Measurements from ENCODE around the gene UBR1.
"Not testable (repeated sequence)": the region's sequence is repeated elsewhere in the genome, so short reads cannot be mapped to it uniquely, and the experiment has no call there.

Gene UBR1

DNA sequence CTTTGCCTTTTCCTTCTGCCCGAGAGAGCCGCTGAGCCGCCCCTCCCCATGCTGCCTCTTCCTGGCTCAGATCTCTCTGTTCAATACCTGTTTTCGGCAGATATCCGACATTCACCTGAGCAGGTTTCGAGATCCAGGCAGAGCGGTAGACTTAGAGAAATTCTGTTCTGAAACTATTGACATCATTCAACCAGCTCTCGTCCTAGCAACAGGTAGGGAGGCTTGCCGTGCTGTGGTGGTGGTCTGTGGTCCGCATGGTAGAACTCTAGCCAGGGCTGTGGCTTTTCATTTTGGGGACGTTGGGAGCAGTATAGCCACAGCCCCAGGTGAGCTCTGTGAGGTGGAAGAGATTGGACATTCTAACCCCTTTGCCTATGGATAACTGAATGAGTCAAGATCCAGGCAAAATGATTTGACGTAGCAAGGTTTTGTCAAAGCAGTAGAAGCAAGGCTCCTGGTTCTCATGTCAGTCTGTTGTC is 28.4 kb upstream of the UBR1 start:
- peak overlapping the region; percentile 98 for H2AFZ ChIP-seq (ENCODE audit: low read depth)
- peak overlapping the region; percentile 86 for H3K9ac ChIP-seq
- H3K4me2 ChIP-seq, result peak overlapping the region; percentile 98
- H3K27me3 ChIP-seq (ENCODE audit: insufficient read depth, low read depth), result no peaks in the 10 kb centered on the region
- H3K4me1 ChIP-seq (ENCODE audit: low read depth, poor library complexity, severe bottlenecking), result peaks cover 21% of the 10 kb centered on the region
- TF ChIP-seq, protein P1, sequence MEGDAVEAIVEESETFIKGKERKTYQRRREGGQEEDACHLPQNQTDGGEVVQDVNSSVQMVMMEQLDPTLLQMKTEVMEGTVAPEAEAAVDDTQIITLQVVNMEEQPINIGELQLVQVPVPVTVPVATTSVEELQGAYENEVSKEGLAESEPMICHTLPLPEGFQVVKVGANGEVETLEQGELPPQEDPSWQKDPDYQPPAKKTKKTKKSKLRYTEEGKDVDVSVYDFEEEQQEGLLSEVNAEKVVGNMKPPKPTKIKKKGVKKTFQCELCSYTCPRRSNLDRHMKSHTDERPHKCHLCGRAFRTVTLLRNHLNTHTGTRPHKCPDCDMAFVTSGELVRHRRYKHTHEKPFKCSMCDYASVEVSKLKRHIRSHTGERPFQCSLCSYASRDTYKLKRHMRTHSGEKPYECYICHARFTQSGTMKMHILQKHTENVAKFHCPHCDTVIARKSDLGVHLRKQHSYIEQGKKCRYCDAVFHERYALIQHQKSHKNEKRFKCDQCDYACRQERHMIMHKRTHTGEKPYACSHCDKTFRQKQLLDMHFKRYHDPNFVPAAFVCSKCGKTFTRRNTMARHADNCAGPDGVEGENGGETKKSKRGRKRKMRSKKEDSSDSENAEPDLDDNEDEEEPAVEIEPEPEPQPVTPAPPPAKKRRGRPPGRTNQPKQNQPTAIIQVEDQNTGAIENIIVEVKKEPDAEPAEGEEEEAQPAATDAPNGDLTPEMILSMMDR (conservative IDR thresholded peaks at IDR 0.05; ENCODE audit: low read depth, low read length), result no peak
- H3K36me3 ChIP-seq (ENCODE audit: insufficient read depth), result peaks cover 11% of the 10 kb centered on the region; the same call in 1 of the 2 replicates
- peaks cover 14% of the 10 kb centered on the region; the same call in 1 of the 2 replicates for H3K79me2 ChIP-seq (ENCODE audit: insufficient read depth, low read depth)
- H4K20me1 ChIP-seq (ENCODE audit: insufficient read depth), result no peaks in the 10 kb centered on the region
- peak overlapping the region; percentile 54; the same call in 1 of the 2 replicates for H3K27ac ChIP-seq
- H3K4me3 ChIP-seq (IDR thresholded peaks at IDR 0.05; ENCODE audit: insufficient read depth, low read depth, low read length), result no peak overlapping the region

DNA sequence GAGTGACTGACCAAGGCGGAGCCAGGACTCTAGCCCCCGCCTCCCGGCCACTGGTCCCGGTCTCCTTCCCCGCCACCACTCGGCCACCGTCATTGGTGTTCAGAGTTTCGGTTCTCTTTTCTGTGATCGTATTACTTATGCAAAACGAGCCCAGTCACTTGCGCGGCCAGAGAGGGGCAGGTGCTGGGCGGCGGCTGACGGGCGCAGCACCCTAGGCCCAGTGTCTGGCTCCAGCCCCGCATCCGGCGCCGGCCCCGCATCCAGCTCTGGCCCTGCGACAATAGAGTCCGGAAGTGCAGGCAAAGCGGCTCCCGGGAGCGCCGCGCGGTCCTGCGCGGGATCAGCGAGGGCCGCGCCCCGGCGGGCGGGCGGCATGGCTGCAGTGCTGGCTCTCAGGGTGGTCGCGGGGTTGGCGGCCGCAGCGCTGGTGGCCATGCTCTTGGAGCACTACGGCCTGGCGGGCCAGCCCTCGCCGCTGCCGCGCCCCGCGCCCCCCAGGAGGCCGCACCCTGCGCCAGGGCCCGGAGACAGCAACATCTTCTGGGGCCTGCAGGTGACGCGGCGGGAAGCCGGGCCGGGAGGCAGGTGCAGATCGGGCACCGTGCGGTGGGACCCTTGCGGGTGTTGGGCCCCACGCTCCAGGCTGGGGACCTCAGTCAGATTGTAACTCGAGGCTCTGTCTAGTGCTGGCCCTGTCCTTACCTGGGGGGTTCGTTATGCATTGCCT is 27.8 kb upstream of the UBR1 start, which contains the start of gene TMEM62:
TMEM62 (plus strand) TSS at position 157 of the 727 bp plus-strand sequence; CDS start at position 374, 217 bp downstream.
- Histone ChIP-seq H3K36me3 (ENCODE audit: insufficient read depth) (peaks cover 11% of the 10 kb centered on the region; the same call in 1 of the 2 replicates), H2AFZ (ENCODE audit: low read depth) (peak within 1 kb of the TSS; percentile 98), H4K20me1 (ENCODE audit: insufficient read depth) (no peaks in the 10 kb centered on the region), H3K27me3 (ENCODE audit: insufficient read depth, low read depth) (no peaks in the 10 kb centered on the region), H3K4me3 (IDR thresholded peaks at IDR 0.05; ENCODE audit: insufficient read depth, low read depth, low read length) (no peak within 1 kb of the TSS), H3K4me1 (ENCODE audit: low read depth, poor library complexity, severe bottlenecking) (peaks cover 21% of the 10 kb centered on the region), H3K4me2 (peak within 1 kb of the TSS; percentile 98), H3K9ac (peak within 1 kb of the TSS; percentile 86), H3K27ac (peak within 1 kb of the TSS; percentile 54), H3K79me2 (ENCODE audit: insufficient read depth, low read depth) (peaks cover 14% of the 10 kb centered on the region; the same call in 1 of the 2 replicates)
- TF ChIP-seq, protein P1 (conservative IDR thresholded peaks at IDR 0.05; ENCODE audit: low read depth, low read length), result no peak

DNA sequence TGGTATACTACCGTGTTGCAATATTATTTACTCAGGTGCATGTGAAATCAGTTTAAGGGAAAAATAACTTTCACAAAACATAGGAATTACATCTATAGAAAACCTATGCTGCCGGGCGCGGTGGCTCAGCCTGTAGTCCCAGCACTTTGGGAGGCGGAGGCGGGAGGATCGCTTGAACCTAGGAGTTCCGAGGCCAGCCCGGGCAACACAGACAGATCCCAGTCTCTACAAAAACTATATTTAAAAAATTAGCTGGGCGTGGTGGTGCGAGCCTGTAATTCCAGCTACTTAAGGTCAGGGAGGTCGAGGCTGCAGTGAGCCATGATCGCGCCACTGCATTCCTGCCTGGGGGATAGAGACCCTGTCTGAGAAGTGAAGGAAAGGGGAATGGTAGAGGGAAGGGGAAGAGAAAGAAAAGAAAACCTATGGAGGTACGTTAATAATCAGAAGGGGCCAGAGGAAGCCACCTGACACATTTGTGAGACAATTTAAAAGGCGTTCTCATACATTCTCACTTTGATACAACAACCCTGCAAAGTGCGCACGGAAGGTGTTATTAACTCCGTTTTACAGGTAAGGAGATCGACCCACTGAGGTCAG is 27.1 kb upstream of the UBR1 start:
- Histone ChIP-seq H3K36me3 (ENCODE audit: insufficient read depth) (0 out of 2 replicates have a peak, but pooled peaks cover 8% of the 10 kb centered on the region), H3K4me2 (peak overlapping the region; percentile 98), H3K9ac (peak overlapping the region; percentile 86; the same call in 1 of the 2 replicates), H3K27me3 (ENCODE audit: insufficient read depth, low read depth) (no peaks in the 10 kb centered on the region), H3K4me3 (IDR thresholded peaks at IDR 0.05; ENCODE audit: insufficient read depth, low read depth, low read length) (no peak overlapping the region), H3K27ac (peak overlapping the region; percentile 54), H2AFZ (ENCODE audit: low read depth) (peak overlapping the region; percentile 98), H3K79me2 (ENCODE audit: insufficient read depth, low read depth) (peaks cover 14% of the 10 kb centered on the region; the same call in 1 of the 2 replicates), H4K20me1 (ENCODE audit: insufficient read depth) (no peaks in the 10 kb centered on the region), H3K4me1 (ENCODE audit: low read depth, poor library complexity, severe bottlenecking) (peaks cover 21% of the 10 kb centered on the region)
- TF ChIP-seq, protein P1 (conservative IDR thresholded peaks at IDR 0.05; ENCODE audit: low read depth, low read length), result no peak

DNA sequence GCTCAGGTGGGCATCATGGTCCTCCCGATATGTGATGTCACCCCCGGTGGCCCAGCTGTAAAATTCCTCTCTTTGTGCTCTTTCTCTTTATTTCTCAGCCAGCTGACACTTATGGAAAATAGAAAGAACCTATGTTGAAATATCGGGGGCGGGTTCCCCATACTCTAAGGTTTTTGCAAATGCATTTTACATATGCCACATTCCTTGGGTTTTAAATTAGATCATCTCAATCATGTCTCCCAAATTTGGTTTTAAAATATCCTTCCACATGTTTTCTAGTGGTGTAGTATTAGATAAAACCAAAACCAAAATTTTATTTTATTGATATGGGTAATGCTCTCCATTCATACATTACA is 23.1 kb upstream of the UBR1 start:
- no peaks in the 10 kb centered on the region for H3K79me2 ChIP-seq (ENCODE audit: insufficient read depth, low read depth)
- H3K36me3 ChIP-seq (ENCODE audit: insufficient read depth), result no peaks in the 10 kb centered on the region
- H3K4me2 ChIP-seq, result no peak overlapping the region
- no peaks in the 10 kb centered on the region for H3K27me3 ChIP-seq (ENCODE audit: insufficient read depth, low read depth)
- no peak overlapping the region for H3K4me3 ChIP-seq (IDR thresholded peaks at IDR 0.05; ENCODE audit: insufficient read depth, low read depth, low read length)
- TF ChIP-seq, protein P1 (conservative IDR thresholded peaks at IDR 0.05; ENCODE audit: low read depth, low read length), result no peak
- H4K20me1 ChIP-seq (ENCODE audit: insufficient read depth), result no peaks in the 10 kb centered on the region
- no peak overlapping the region for H3K27ac ChIP-seq
- H3K9ac ChIP-seq, result no peak overlapping the region
- peaks cover 7% of the 10 kb centered on the region for H3K4me1 ChIP-seq (ENCODE audit: low read depth, poor library complexity, severe bottlenecking)
- H2AFZ ChIP-seq (ENCODE audit: low read depth), result no peak overlapping the region

DNA sequence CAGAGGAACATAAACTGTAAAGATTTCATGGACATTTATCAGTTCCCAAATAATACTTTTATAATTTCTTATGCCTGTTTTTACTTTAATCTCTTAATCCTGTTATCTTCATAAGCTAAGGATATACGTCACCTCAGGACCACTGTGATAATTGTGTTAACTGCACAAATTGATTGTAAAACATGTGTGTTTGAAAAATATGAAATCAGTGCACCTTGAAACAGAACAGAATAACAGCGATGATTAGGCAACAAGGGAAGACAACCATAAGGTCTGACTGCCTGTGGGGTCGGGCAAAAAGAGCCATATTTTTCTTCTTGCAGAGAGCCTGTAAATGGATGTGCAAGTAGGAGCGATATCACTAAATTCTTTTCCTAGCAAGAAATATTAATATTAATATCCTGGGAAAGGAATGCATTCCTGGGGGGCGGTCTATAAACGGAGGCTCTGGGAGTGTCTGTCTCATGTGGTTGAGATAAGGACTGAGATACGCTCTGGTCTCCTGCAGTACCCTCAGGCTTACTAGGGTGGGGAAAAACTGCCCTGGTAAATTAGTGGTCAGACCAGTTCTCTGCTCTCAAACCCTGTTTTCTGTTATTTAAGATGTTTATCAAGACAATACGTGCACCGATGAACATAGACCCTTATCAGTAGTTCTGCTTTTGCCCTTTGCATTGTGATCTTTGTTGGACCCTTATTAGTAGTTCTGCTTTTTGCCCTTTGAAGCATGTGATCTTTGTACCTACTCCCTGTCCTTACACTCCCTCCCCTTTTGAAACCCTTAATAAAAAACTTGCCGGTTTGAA is 22.5 kb upstream of the UBR1 start:
- not testable (repeated sequence) for H2AFZ ChIP-seq (ENCODE audit: low read depth); H3K27me3 ChIP-seq (ENCODE audit: insufficient read depth, low read depth); H3K36me3 ChIP-seq (ENCODE audit: insufficient read depth); H3K4me2 ChIP-seq; H3K4me1 ChIP-seq (ENCODE audit: low read depth, poor library complexity, severe bottlenecking); H3K27ac ChIP-seq; H3K9ac ChIP-seq; H3K79me2 ChIP-seq (ENCODE audit: insufficient read depth, low read depth); H3K4me3 ChIP-seq (IDR thresholded peaks at IDR 0.05; ENCODE audit: insufficient read depth, low read depth, low read length); H4K20me1 ChIP-seq (ENCODE audit: insufficient read depth)

Data from KMS-11 (cell line).